ENCODE data around the gene FAM78A. TPM values are rescaled to one million over a fixed set of nuclear protein-coding genes. Genes with fewer than 3 reads are reported as not detected.

FAM78A gene
- total and polyA plus RNA-seq, 2 of the 8 experiments (the other 6 are each of a cell fraction or from before 2014, with no cell fraction given): 3.1 TPM

GRCh38 chr9:131234799-131235479 is 41.4 kb downstream of the FAM78A start:
- no peak overlapping the region for H3K9ac ChIP-seq (replicated peaks in 1 of 4; ENCODE audit: extremely low read depth in 1 of 4, low read depth in 3 of 4, low read length in 3 of 4)
- FAIRE-seq: no peak
- H2BK20ac ChIP-seq (ENCODE audit: low read length): no peak overlapping the region
- no peak overlapping the region for H3K23ac ChIP-seq (ENCODE audit: insufficient read length)
- no peak overlapping the region for H2BK120ac ChIP-seq (replicated peaks; ENCODE audit: low read depth, low read length)
- no peak overlapping the region for H3K18ac ChIP-seq (ENCODE audit: extremely low read depth, low read length)
- ChIA-PET CTCF (ENCODE audit: partially characterized antibody) (interaction anchor here (0.7 to 3.0 kb wide), 6 partner anchors 29 to 227 kb away, joined by 3 to 9 read pairs (median 3); no protein-coding TSS in a partner anchor), POLR2A (ENCODE audit: partially characterized antibody) (interaction anchor here (0.7 to 1.8 kb wide), 3 partner anchors 20 to 136 kb away, joined by 3 to 4 read pairs (median 3); partner anchors contain the start of gene PLPP7)
- WGBS, 2 experiments (ENCODE audit: extremely low coverage in 1 of 2, insufficient coverage in 1 of 2, insufficient read length in 1 of 2, insufficient replicate concordance in 2 of 2, low coverage in 1 of 2, low lambda C conversion rate in 2 of 2, missing lambda C conversion rate in 1 of 2): 97% methylated on average over 15 of the region's 16 CpGs; no CpG with 5 or more reads in 1 of the 2 experiments
- TF ChIP-seq SP4 (IDR thresholded peaks at IDR 0.05; ENCODE audit: low read length) (no peak), BACH1 (IDR thresholded peaks at IDR 0.05; ENCODE audit: low read length) (no peak), FOSL1 (IDR thresholded peaks at IDR 0.05; ENCODE audit: insufficient read depth, low read depth, low read length) (no peak), JUND (IDR thresholded peaks at IDR 0.05; ENCODE audit: low read length) (no peak), ATF2 (IDR thresholded peaks at IDR 0.05; ENCODE audit: low read length) (no peak), NANOG (IDR thresholded peaks at IDR 0.05; ENCODE audit: insufficient read depth, low read depth, low read length, poor library complexity, severe bottlenecking) (no peak), CTCF (IDR thresholded peaks at IDR 0.05; ENCODE audit: control extremely low read depth in 1 of 3, insufficient read depth in 1 of 3, low read depth in 1 of 3, low read length in 3 of 3) (no peak)
- H2BK12ac ChIP-seq (ENCODE audit: low read depth, low read length): no peak overlapping the region
- no peak overlapping the region for H2AK5ac ChIP-seq (ENCODE audit: low read depth, low read length)
- peaks cover 0 to 30% (median 20%) of the 10 kb centered on the region in 4 experiments; a peak in 5 of 8 replicates for H3K36me3 ChIP-seq (ENCODE audit: control insufficient read depth in 2 of 4, insufficient read depth in 4 of 4, low read length in 3 of 4)
- H3K14ac ChIP-seq (ENCODE audit: insufficient read length): no peak overlapping the region
- no peak overlapping the region for H3K4me2 ChIP-seq (ENCODE audit: insufficient read depth in 1 of 2, low read depth in 2 of 2, low read length in 2 of 2)
- H3K4me3 ChIP-seq (ENCODE audit: extremely low read depth in 1 of 4, insufficient read depth in 2 of 4, low read depth in 3 of 4, low read length in 4 of 4): no peak overlapping the region
- H2AFZ ChIP-seq (ENCODE audit: low read length): no peak overlapping the region
- H3K4ac ChIP-seq (replicated peaks; ENCODE audit: insufficient read length, low read depth, low read length): no peak overlapping the region
- H3K23me2 ChIP-seq (ENCODE audit: low read depth, low read length): no peaks in the 10 kb centered on the region
- no peak for DNase-seq (ENCODE audit: low read depth in 1 of 2, low spot score in 2 of 2)
- H3K79me2 ChIP-seq (ENCODE audit: control insufficient read depth in 1 of 2, insufficient read depth in 2 of 2, low read length in 2 of 2): no peaks in the 10 kb centered on the region
- no peaks in the 10 kb centered on the region for H3K79me1 ChIP-seq (ENCODE audit: low read depth, low read length)
- H2BK15ac ChIP-seq (ENCODE audit: low read length): no peak overlapping the region
- H3K9me3 ChIP-seq (ENCODE audit: insufficient read depth in 2 of 2, low read depth in 1 of 2, low read length in 1 of 2): no peaks in the 10 kb centered on the region
- peaks cover 0 to 21% (median 16%) of the 10 kb centered on the region in 4 experiments; a peak in 6 of 7 replicates for H3K4me1 ChIP-seq (replicated peaks in 1 of 4; ENCODE audit: control insufficient read depth in 3 of 4, insufficient read depth in 4 of 4, low read length in 3 of 4)
- no peak overlapping the region for H2BK5ac ChIP-seq (ENCODE audit: low read depth, low read length)
- no peaks in the 10 kb centered on the region for H4K20me1 ChIP-seq (replicated peaks in 1 of 2; ENCODE audit: control insufficient read depth in 1 of 2, insufficient read depth in 2 of 2, low read length in 2 of 2)
- no peak overlapping the region; the same call in 1 of the 2 replicates for H4K8ac ChIP-seq (ENCODE audit: extremely low read depth, insufficient read depth, low read length)
- no peak overlapping the region for H3K27ac ChIP-seq (ENCODE audit: low read depth, low read length)
- no peaks in the 10 kb centered on the region for H3K27me3 ChIP-seq (replicated peaks in 1 of 4; ENCODE audit: control insufficient read depth in 3 of 4, extremely low read depth in 1 of 4, insufficient read depth in 3 of 4, low read length in 3 of 4)
- H3K56ac ChIP-seq (replicated peaks; ENCODE audit: insufficient read length, low read depth, low read length): no peak overlapping the region
- H4K91ac ChIP-seq (replicated peaks; ENCODE audit: insufficient read length, low read length): no peak overlapping the region
- no peak overlapping the region for H4K5ac ChIP-seq (ENCODE audit: insufficient read length, low read depth, low read length)

Data from H1 (cell line).